OCI-LY1 (cell line): ENCODE results near the gene CDH23.

Source experiments
- EZH2 ChIP-seq: fragments of 200-600 bp; sonication (generic), shearing (Covaris generic); IDR thresholded peaks from 2 replicates; pipeline ENCODE4 v1.8.0; 2017; ENCODE audit warnings: borderline replicate concordance, mixed run types, mild to moderate bottlenecking, antibody characterized with exemption, low read length, moderate library complexity, mixed read lengths
- TF ChIP-seq, protein P1 (sequence below): fragments of 200-600 bp; sonication (generic), shearing (Covaris generic); IDR thresholded peaks from 2 replicates; pipeline ENCODE4 v1.5.1; 2017; ENCODE audit warnings: mild to moderate bottlenecking, antibody characterized with exemption, low read length, moderate library complexity, mixed read lengths

DNA sequence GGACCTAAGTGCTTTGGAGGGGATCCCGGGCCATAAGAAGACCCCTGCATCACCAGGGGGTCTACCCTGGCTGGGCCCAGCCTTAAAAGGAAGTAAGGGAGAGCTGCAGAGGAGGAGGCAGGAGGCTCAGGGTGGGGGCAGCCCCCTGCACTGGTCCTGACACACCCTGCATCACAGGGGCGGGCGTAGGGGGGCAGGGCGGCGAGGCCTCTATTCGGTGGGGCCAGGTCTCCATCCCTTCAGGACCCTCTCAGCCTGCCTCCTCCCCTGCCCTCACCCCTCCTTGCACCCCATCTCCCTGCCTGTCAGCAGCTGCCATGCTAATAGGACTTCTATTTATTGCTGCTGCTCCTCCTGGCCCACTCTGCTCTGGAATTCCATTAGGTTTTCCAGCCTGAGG lies 221.5 kb downstream of the CDH23 start:
- TF ChIP-seq, protein P1, sequence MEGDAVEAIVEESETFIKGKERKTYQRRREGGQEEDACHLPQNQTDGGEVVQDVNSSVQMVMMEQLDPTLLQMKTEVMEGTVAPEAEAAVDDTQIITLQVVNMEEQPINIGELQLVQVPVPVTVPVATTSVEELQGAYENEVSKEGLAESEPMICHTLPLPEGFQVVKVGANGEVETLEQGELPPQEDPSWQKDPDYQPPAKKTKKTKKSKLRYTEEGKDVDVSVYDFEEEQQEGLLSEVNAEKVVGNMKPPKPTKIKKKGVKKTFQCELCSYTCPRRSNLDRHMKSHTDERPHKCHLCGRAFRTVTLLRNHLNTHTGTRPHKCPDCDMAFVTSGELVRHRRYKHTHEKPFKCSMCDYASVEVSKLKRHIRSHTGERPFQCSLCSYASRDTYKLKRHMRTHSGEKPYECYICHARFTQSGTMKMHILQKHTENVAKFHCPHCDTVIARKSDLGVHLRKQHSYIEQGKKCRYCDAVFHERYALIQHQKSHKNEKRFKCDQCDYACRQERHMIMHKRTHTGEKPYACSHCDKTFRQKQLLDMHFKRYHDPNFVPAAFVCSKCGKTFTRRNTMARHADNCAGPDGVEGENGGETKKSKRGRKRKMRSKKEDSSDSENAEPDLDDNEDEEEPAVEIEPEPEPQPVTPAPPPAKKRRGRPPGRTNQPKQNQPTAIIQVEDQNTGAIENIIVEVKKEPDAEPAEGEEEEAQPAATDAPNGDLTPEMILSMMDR, result no peak
- no peak for TF ChIP-seq EZH2
